Measurements from ENCODE around the gene IFT52.
"Not testable (repeated sequence)": the region's sequence is repeated elsewhere in the genome, so short reads cannot be mapped to it uniquely, and the experiment has no call there.

The IFT52 gene

GRCh38 chr20:43568706-43569105 lies 22.0 kb upstream of the IFT52 start:
- no peak for DNase-seq

- DNase-seq: no peak
These were observed 21.5 kb upstream of the IFT52 start for GRCh38 chr20:43569282-43569681.

GRCh38 chr20:43570496-43570895 lies 20.2 kb upstream of the IFT52 start:
- DNase-seq: no peak

GRCh38 chr20:43571310-43571709 lies 19.4 kb upstream of the IFT52 start:
- no peak for DNase-seq

GRCh38 chr20:43571771-43572170 lies 19.0 kb upstream of the IFT52 start:
- DNase-seq: no peak

- no peak for DNase-seq
These were observed 17.8 kb upstream of the IFT52 start for GRCh38 chr20:43572891-43573290.

GRCh38 chr20:43576108-43576507 lies 14.6 kb upstream of the IFT52 start:
- no peak for DNase-seq

- no peak for DNase-seq
These were observed 10.6 kb upstream of the IFT52 start for GRCh38 chr20:43579861-43580793.

- no peak for DNase-seq
These were observed 7.4 kb upstream of the IFT52 start for GRCh38 chr20:43583133-43583864.

- DNase-seq: peak in 1 of 2 experiments; percentile 26
These were observed 6.7 kb upstream of the IFT52 start for GRCh38 chr20:43583982-43584432.

GRCh38 chr20:43584448-43585136 lies 6.1 kb upstream of the IFT52 start:
- no peak for DNase-seq

- no peak for DNase-seq
These were observed 4.1 kb upstream of the IFT52 start for GRCh38 chr20:43586641-43587040.

GRCh38 chr20:43588526-43588925 lies 2.2 kb upstream of the IFT52 start:
- DNase-seq: not testable (repeated sequence)

GRCh38 chr20:43590036-43590391 lies 723 bp upstream of the IFT52 start:
- DNase-seq: peak in 1 of 2 experiments; percentile 49

- not testable (repeated sequence) for DNase-seq
These were observed 11.2 kb downstream of the IFT52 start for GRCh38 chr20:43601960-43602359.

- no peak for DNase-seq
These were observed 12.4 kb downstream of the IFT52 start for GRCh38 chr20:43603124-43603523.

GRCh38 chr20:43605715-43606114 lies 15.0 kb downstream of the IFT52 start:
- DNase-seq: no peak

GRCh38 chr20:43607278-43607677 lies 16.5 kb downstream of the IFT52 start:
- DNase-seq: not testable (repeated sequence)

GRCh38 chr20:43631598-43631997 lies 40.9 kb downstream of the IFT52 start:
- no peak for DNase-seq

- DNase-seq: no peak
These were observed 45.7 kb downstream of the IFT52 start for GRCh38 chr20:43636429-43636828.

GRCh38 chr20:43642548-43642947 lies 51.8 kb downstream of the IFT52 start:
- DNase-seq: no peak

GRCh38 chr20:43650997-43651525 lies 60.3 kb downstream of the IFT52 start:
- no peak for DNase-seq

GRCh38 chr20:43651650-43652184 lies 61.0 kb downstream of the IFT52 start:
- DNase-seq: not testable (repeated sequence)

Measured in NCI-H524 (cell line).